ENCODE results near the gene FAM25G. TPM values are rescaled to one million over a fixed set of nuclear protein-coding genes. Genes with fewer than 3 reads are reported as not detected.
"Not testable (repeated sequence)": the region's sequence is repeated elsewhere in the genome, so short reads cannot be mapped to it uniquely, and the experiment has no call there.

The FAM25G gene
- total and polyA plus RNA-seq, 2 of the 8 experiments (the other 6 are each of a cell fraction or from before 2014, with no cell fraction given): not detected

- H3K79me1 ChIP-seq (ENCODE audit: low read depth, low read length); H3K9ac ChIP-seq (replicated peaks in 1 of 4; ENCODE audit: extremely low read depth in 1 of 4, low read depth in 3 of 4, low read length in 3 of 4); H3K4me1 ChIP-seq (replicated peaks in 1 of 4; ENCODE audit: control insufficient read depth in 3 of 4, insufficient read depth in 4 of 4, low read length in 3 of 4); POLR2A ChIA-PET (ENCODE audit: partially characterized antibody); FAIRE-seq; H3K4ac ChIP-seq (replicated peaks; ENCODE audit: insufficient read length, low read depth, low read length); H3K23me2 ChIP-seq (ENCODE audit: low read depth, low read length); H3K36me3 ChIP-seq (ENCODE audit: control insufficient read depth in 2 of 4, insufficient read depth in 4 of 4, low read length in 3 of 4); H3K56ac ChIP-seq (replicated peaks; ENCODE audit: insufficient read length, low read depth, low read length); H4K5ac ChIP-seq (ENCODE audit: insufficient read length, low read depth, low read length); H2BK5ac ChIP-seq (ENCODE audit: low read depth, low read length); H2AK5ac ChIP-seq (ENCODE audit: low read depth, low read length); H3K4me2 ChIP-seq (ENCODE audit: insufficient read depth in 1 of 2, low read depth in 2 of 2, low read length in 2 of 2); H3K27me3 ChIP-seq (replicated peaks in 1 of 4; ENCODE audit: control insufficient read depth in 3 of 4, extremely low read depth in 1 of 4, insufficient read depth in 3 of 4, low read length in 3 of 4); H3K27ac ChIP-seq (ENCODE audit: low read depth, low read length); H3K79me2 ChIP-seq (ENCODE audit: control insufficient read depth in 1 of 2, insufficient read depth in 2 of 2, low read length in 2 of 2); H3K23ac ChIP-seq (ENCODE audit: insufficient read length); DNase-seq (ENCODE audit: low read depth in 1 of 2, low spot score in 2 of 2); H4K20me1 ChIP-seq (replicated peaks in 1 of 2; ENCODE audit: control insufficient read depth in 1 of 2, insufficient read depth in 2 of 2, low read length in 2 of 2); CTCF ChIA-PET (ENCODE audit: partially characterized antibody); H4K8ac ChIP-seq (ENCODE audit: extremely low read depth, insufficient read depth, low read length); H3K9me3 ChIP-seq (ENCODE audit: insufficient read depth in 2 of 2, low read depth in 1 of 2, low read length in 1 of 2); H3K18ac ChIP-seq (ENCODE audit: extremely low read depth, low read length); H2AFZ ChIP-seq (ENCODE audit: low read length); H2BK20ac ChIP-seq (ENCODE audit: low read length); H2BK15ac ChIP-seq (ENCODE audit: low read length); H2BK12ac ChIP-seq (ENCODE audit: low read depth, low read length); H4K91ac ChIP-seq (replicated peaks; ENCODE audit: insufficient read length, low read length); H3K14ac ChIP-seq (ENCODE audit: insufficient read length); H3K4me3 ChIP-seq (ENCODE audit: extremely low read depth in 1 of 4, insufficient read depth in 2 of 4, low read depth in 3 of 4, low read length in 4 of 4); H2BK120ac ChIP-seq (replicated peaks; ENCODE audit: low read depth, low read length): not testable (repeated sequence)
- 95% methylated on average over 8 of the region's 11 CpGs; no CpG with 5 or more reads in 1 of the 2 experiments for WGBS, 2 experiments (ENCODE audit: extremely low coverage in 1 of 2, insufficient coverage in 1 of 2, insufficient read length in 1 of 2, insufficient replicate concordance in 2 of 2, low coverage in 1 of 2, low lambda C conversion rate in 2 of 2, missing lambda C conversion rate in 1 of 2)
These were observed 7.6 kb downstream of the FAM25G start, which contains the start of gene ANXA8 for GRCh38 chr10:47483923-47484322. ANXA8 (minus strand) TSS chr10:47484115; CDS start chr10:47483933, 182 bp downstream.

GRCh38 chr10:47482367-47482766, 9.1 kb downstream of the FAM25G start:
- H3K27ac ChIP-seq (ENCODE audit: low read depth, low read length); H4K91ac ChIP-seq (replicated peaks; ENCODE audit: insufficient read length, low read length); H2BK120ac ChIP-seq (replicated peaks; ENCODE audit: low read depth, low read length); H4K5ac ChIP-seq (ENCODE audit: insufficient read length, low read depth, low read length); H3K23ac ChIP-seq (ENCODE audit: insufficient read length); H3K14ac ChIP-seq (ENCODE audit: insufficient read length); H2AFZ ChIP-seq (ENCODE audit: low read length); H4K20me1 ChIP-seq (replicated peaks in 1 of 2; ENCODE audit: control insufficient read depth in 1 of 2, insufficient read depth in 2 of 2, low read length in 2 of 2); H3K23me2 ChIP-seq (ENCODE audit: low read depth, low read length); H3K18ac ChIP-seq (ENCODE audit: extremely low read depth, low read length); H2BK12ac ChIP-seq (ENCODE audit: low read depth, low read length); H3K9ac ChIP-seq (replicated peaks in 1 of 4; ENCODE audit: extremely low read depth in 1 of 4, low read depth in 3 of 4, low read length in 3 of 4); H3K4me1 ChIP-seq (replicated peaks in 1 of 4; ENCODE audit: control insufficient read depth in 3 of 4, insufficient read depth in 4 of 4, low read length in 3 of 4); H4K8ac ChIP-seq (ENCODE audit: extremely low read depth, insufficient read depth, low read length); CTCF ChIA-PET (ENCODE audit: partially characterized antibody); H2BK5ac ChIP-seq (ENCODE audit: low read depth, low read length); H3K79me1 ChIP-seq (ENCODE audit: low read depth, low read length); H3K4ac ChIP-seq (replicated peaks; ENCODE audit: insufficient read length, low read depth, low read length); POLR2A ChIA-PET (ENCODE audit: partially characterized antibody); H2BK20ac ChIP-seq (ENCODE audit: low read length); H3K79me2 ChIP-seq (ENCODE audit: control insufficient read depth in 1 of 2, insufficient read depth in 2 of 2, low read length in 2 of 2); H3K27me3 ChIP-seq (replicated peaks in 1 of 4; ENCODE audit: control insufficient read depth in 3 of 4, extremely low read depth in 1 of 4, insufficient read depth in 3 of 4, low read length in 3 of 4); DNase-seq (ENCODE audit: low read depth in 1 of 2, low spot score in 2 of 2); H3K4me3 ChIP-seq (ENCODE audit: extremely low read depth in 1 of 4, insufficient read depth in 2 of 4, low read depth in 3 of 4, low read length in 4 of 4); H2BK15ac ChIP-seq (ENCODE audit: low read length); H2AK5ac ChIP-seq (ENCODE audit: low read depth, low read length); H3K4me2 ChIP-seq (ENCODE audit: insufficient read depth in 1 of 2, low read depth in 2 of 2, low read length in 2 of 2); H3K56ac ChIP-seq (replicated peaks; ENCODE audit: insufficient read length, low read depth, low read length); FAIRE-seq; H3K36me3 ChIP-seq (ENCODE audit: control insufficient read depth in 2 of 4, insufficient read depth in 4 of 4, low read length in 3 of 4); H3K9me3 ChIP-seq (ENCODE audit: insufficient read depth in 2 of 2, low read depth in 1 of 2, low read length in 1 of 2): not testable (repeated sequence)
- WGBS, 2 experiments (ENCODE audit: extremely low coverage in 1 of 2, insufficient coverage in 1 of 2, insufficient read length in 1 of 2, insufficient replicate concordance in 2 of 2, low coverage in 1 of 2, low lambda C conversion rate in 2 of 2, missing lambda C conversion rate in 1 of 2): no CpG with 5 or more reads among the region's 1 CpG
